Left kidney (tissue), 2 donors: Measurements from ENCODE around the gene ZNF516. TPM values are rescaled to one million over a fixed set of nuclear protein-coding genes. Genes with fewer than 3 reads are reported as not detected.

ENCODE experiments used
- DNase-seq: peaks from one replicate; pipeline ENCODE4 v3.0.0-alpha.2; 2013
- polyA plus RNA-seq: library from polyadenylated mRNA; unstranded; fragments of 120-200 nt; gene quantifications from one replicate; pipeline ENCODE4 v1.2.1, GENCODE V29; 2013; ENCODE audit not compliant: insufficient read length

ZNF516 gene
- polyA plus RNA-seq, 1 donor = 44.3 TPM

DNA sequence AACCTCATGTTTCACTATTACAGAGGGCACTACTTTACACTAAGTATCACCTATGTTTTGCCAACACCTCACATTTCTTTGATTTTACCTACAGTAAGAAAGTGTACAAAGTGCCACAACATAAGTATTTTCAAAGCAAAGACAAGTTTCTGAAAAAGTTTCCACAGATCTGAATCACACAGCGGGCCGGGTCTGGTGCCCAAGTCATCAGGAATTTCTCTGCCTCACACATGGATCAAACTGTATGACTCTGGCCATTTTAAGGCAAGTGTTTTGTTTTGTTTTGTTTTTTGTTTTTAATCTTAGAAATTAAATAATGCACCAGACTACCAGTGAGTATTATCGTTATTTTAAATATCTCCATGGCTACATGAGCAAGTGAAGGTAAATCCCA lies 73.4 kb downstream of the ZNF516 start:
- DNase-seq = no peak

DNA sequence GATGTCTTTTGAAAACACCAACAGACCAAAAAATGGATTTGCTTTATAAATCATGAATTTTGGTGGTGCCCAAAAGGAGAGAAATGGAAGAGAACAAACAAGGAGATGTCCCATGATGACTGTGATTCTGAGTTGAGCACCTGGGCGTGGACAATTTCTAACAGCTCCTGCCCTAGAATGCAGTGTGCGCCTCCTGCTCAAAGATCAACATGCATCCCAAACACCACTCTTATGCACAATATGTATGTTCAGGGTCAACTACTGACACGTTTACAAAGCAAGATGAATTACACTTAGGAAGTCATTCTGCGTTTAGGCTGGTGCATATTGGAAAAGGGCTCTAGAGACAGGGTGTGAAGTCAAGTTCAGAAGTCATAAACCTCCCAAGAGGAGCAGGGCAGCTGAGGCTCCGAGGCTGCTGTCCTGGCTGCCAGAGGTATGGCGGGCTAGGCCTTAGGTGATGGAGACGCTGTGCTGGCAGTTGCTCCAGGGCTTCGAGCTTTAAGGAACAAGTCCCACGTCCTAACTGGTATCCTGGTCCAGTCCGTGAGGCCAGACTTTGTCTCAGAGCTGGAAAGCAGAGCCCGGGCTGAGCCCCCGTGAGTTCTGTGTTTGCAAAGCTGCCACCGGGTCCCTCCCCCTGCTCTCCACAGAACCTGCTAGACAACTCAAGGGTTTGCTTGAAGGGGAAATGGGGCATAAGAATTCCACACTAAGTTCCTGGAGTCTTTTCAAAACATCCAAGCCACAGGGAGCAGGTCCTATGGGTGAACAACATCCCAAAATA lies 74.0 kb downstream of the ZNF516 start:
- DNase-seq = no peak

DNA sequence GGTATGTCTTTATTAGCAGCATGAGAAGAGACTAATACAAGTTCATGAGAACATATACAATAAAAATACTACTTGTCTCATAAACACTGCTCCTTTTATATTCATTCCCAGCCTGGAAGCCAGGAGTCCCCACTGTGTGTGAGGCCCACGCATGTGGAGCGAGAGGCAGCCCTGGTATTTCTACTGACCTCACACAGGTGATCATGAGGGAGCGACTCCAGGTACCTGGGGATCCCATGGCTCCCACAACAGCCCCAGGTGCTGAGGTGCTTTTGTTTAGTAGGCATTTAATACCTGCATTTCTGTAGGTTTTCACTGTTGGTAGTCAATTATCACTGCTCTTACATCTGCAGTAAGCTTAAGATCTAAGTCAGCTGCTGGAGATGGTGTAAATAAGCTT lies 75.2 kb downstream of the ZNF516 start:
- DNase-seq = no peak

DNA sequence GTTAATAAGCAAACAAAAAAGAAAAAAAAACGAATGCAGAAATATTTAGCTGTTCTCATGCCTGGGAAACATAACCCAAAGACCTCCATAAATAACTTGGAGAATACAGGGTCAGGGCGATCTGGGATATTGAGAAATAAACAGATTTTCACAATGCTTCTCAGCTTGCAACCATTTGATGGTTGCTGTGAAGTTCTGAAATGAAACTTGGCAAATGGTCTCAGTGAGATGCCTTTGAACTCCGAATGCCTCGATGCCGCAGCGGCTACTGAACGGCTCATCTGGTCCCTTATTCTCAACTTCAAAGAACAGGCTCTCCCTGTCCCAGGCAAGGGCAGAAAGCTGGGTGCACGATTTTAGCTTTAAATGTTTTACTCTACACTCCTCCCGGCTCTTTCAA lies 78.1 kb downstream of the ZNF516 start:
- no peak for DNase-seq

DNA sequence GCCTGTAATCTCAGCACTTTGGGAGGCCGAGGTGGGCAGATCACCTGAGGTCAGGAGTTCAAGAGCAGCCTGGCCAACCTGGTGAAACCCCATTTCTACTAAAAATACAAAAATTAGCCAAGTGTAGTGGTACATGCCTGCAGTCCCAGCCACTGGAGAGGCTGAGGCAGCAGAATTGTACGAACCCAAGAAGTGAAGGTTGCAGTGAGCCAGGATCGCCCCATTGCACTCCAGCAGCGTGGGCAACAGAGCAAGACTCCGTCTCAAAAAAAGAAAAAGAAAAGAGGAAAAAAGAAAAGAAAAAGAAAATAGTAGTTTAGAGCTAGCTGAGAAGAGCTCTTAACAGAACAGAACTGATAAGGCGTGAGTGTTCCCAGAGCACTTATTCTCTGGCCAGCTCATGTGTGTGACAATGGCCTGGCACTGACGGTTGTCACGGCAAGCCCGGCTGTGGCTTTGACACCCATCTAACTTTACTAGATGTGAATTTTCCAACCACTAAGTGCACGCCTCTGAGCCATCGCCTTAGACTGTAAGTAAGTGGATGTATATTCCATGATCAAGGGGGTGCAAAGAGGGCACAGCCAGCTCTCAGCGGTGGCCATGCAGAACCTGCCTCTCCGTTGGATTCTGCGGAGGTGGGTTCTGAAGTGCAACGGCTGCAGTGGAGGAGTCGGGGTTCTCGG lies 80.0 kb downstream of the ZNF516 start:
- DNase-seq = no peak

DNA sequence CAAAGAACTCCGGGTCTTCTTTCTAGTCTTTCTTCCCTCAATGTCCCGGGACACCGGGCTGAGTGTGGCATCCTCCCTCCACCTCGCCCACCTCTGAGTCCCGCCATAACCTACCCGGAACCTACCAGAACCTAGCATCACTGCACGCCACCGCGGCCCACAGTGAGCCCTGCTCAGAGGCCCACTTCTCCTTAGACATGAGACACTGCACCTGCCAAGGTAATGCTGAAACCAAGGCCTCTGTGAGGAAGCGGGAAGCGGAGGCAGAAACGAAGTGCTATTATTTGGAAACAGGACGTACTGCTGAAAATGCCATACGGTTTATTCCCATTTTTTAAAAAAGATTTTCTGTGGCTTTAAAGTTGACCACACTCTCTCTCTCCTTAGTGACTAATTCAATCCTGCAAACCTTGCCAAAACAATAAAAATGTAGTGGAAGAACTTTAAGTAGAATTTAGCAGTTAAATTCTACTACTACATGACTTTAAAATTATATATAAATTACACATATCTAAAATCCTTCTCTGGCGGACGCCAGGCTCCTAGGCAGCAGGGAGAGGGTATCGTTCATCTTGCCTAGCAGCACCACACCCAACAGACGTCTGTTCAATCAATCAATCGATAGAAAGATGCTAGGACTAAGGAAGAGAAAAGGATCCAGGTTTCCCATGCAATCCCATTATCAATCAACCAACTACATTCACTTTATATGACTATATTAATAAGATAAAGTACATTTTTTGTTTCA lies 82.0 kb downstream of the ZNF516 start:
- no peak for DNase-seq

DNA sequence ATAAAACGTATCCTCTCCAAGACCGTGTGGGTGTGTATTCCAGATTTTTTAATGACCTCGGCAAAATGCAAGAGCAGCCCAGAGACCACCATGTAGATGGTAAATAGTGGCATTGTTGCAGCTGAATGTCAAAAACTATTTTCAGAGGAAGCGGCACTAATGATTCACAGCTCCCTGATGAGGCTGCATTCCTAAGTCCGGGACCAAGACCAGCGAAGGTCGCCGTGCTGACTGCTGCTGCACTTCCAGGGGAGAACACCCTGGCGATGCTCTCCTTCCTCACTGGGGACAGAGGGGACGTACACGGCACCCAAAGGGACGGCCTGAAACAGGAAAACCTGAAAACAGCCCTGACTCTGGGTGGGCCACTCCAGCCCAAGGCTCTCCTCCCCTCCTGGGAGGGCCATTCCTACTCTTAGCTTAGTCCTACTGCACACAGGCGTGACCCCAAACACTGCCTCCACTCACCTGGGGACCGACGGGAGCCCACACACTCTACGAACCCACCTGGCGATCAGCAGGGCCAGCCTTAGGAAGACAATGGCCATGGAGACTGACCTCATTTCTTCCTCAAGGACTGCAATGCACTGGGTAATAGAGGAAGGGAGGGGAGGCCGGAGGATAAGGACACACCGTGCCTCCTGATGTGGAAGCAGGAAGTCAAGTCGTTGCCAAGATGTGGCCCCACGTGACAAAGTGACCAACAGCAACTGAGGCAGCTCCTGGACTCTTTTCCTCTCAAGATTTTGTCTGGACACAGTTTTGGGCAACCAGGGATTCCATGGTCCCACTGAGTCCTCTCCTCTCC lies 82.8 kb downstream of the ZNF516 start:
- DNase-seq = no peak

DNA sequence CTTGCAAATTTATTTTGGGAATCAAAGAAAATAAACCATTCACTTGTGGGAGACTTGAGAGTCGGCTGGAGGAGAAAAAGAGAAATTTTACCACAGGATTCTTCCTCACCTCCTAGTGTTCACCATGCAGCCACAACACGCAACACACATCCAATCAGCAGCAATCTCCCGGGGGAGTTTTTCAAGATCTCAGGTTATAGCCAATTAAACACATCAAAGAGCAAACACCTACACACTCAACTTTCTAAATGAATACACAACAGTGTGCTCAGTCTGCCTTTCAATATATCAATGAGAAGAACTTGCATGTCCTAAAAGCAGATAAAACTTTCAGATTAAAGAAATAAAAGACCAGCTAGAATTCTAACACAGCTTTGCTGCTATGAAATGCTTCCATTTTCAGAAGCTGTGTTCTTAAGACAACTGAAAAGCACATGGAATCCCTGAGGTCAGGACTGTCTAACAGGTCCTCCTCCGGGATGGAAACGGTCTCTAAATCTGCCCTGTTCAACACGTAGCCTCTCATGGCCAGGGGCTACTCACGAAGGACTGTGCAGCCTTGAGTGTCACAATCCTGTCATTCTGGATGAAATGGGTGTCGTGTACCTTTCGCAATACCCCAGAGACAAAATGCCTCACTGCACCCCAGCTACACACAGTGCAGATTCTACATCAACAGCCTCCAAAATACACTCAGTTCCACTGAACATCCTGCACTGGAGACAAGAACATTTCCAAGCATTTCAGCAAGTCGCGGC lies 84.2 kb downstream of the ZNF516 start:
- DNase-seq = no peak

DNA sequence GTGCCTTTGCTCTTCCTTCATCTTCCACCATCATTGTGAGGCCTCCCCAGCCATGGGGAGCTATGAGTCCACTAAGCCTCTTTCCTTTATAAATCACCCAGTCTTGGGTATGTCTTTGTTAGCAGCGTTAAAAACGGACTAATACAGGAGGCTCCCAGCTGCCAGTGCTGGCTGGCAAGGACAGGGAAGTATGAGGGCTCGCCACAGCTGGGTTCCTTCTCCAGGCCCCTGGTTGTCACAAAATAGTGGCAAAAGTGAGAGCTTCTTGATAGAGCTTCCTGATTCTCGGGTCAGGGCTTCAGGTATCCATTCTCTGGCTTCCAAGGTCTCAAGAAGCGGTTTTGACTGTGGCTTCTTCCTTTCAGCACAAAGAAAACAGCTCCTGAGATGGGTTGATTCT lies 85.0 kb downstream of the ZNF516 start:
- DNase-seq = no peak

DNA sequence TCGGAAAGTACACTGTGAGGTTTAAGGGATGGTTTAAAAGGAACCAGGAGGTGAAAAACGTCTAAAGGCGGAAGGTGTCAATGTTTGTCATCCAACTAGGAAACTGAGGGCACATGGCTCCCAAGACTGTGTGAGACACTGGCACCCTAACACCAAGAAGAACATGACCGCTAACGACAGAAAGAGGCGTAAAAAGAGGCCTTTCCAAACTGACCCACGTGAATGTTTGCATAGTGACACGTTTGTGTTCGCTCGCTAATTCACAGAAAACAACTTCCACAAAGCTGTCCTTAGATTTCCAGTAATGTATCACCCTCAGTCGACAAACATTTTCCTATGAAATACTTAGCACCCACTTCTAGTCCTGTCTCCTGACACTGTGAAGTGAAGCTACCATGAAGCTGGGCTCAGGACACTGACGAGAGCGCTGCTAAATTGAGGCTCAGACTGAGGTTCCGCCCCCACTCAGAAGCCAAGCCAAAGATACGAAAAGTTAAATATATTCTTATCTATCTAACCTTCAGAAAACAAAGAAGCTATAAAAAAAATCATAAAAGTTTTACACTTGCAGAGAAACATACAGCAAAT lies 86.5 kb downstream of the ZNF516 start:
- DNase-seq = no peak

DNA sequence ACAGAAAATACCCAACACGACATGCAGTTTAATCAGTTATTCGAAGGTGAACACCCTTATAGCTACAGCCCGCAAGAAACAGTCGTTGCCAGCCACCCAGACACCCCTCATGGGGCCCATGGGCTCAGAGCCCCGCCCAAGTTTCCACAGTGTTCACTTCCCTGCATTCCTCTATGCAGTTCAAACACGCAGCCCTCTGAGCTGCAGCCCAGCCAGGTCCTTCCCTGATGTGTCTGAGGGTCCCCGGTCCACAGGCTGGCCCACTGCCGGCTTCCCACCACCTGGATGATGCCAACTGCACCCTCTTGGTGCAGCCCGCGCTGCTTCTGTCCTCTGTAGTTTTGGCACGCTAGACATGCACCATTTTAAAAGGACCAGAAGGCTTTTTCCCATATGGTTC lies 87.4 kb downstream of the ZNF516 start:
- no peak for DNase-seq

DNA sequence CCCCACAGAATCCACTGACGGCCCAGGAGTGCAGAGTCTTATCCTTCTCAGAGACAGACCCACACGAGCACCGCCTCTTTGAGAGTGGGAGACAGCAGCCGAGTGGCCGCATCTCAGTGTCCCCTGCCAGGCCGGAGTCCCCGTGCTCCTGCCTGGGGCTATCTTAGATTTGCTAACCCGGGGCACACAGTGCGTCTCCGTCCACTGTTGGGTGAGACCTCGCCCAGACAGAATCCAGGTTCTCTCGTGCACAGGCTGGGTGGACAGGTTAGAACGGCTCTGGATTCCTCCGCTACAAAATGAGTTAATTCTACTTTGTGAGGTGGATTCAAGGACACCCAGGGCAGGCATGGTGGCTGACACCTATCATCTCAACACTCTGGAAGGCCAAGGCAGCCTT lies 88.3 kb downstream of the ZNF516 start:
- no peak for DNase-seq

DNA sequence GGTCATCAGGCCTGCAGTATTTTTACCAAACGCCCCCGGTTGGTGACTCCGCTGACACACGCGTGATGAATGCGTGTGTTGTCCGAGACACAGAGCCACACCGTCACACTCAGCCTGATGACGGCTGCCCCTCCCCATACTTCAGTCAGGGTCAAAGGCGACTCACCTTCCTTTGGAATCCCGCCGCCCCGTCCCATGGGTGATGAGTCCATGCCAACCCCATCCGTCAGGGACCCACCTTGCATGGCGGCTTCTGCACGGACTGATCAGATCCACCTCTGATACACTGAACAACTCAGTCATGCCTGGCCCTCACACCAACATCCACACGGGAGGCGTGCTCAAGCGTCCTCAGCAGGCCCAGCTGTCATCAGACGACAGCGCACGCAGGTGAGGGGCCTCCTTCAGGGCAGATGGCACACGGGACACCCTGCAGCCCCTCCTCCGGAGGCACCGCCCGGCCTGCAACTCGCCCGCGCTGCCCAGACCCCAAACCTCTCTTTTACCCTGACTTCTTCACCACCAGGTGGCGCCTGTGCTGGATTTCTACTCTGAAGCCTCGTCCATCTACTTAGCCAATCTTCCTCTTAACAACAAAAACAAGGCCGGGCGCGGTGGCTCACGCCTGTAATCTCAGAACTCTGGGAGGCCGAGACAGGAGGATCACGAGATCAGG lies 89.2 kb downstream of the ZNF516 start:
- DNase-seq = no peak

DNA sequence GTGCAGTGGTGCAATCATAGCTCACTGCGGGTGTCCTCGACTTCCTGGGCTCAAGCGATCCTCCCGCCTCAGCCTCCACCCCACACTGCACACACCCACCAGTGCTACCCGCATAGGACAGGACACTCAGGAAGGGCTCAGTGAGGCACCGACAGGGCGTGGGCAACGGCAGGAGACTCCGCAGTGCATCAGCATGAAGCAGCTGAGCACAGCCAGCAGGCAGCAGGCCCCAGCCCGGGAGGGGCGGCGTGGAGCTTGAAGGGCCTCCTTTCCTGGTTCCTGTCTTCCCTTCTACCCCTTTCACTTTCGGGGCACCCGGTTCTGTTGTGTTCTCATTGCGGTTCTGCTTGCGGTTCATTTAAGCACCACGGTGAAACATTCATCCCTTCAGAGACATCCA lies 89.8 kb downstream of the ZNF516 start:
- DNase-seq = no peak

DNA sequence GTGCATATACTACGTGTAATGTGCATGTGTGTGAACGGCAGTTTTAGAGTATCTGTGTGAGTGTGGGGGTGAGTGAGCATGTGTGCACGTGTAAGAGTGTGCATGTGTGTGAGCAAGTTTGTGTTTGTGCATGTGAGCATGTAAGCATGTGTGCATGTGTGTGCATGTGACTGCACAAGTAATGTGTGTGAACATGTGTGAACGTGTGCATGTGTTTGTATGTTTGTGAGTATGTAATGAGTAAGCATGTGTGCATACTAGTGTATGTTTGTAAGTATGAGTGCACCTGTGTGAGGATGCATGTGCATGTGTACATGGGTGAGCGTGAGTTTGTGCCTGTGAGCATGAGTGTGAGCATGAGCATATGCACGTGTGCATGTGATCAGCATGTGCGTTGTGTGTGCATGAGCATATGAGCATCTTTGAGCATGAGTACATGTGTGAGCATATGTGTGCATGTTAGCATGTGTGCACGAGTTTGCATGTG lies 90.7 kb downstream of the ZNF516 start:
- no peak for DNase-seq

DNA sequence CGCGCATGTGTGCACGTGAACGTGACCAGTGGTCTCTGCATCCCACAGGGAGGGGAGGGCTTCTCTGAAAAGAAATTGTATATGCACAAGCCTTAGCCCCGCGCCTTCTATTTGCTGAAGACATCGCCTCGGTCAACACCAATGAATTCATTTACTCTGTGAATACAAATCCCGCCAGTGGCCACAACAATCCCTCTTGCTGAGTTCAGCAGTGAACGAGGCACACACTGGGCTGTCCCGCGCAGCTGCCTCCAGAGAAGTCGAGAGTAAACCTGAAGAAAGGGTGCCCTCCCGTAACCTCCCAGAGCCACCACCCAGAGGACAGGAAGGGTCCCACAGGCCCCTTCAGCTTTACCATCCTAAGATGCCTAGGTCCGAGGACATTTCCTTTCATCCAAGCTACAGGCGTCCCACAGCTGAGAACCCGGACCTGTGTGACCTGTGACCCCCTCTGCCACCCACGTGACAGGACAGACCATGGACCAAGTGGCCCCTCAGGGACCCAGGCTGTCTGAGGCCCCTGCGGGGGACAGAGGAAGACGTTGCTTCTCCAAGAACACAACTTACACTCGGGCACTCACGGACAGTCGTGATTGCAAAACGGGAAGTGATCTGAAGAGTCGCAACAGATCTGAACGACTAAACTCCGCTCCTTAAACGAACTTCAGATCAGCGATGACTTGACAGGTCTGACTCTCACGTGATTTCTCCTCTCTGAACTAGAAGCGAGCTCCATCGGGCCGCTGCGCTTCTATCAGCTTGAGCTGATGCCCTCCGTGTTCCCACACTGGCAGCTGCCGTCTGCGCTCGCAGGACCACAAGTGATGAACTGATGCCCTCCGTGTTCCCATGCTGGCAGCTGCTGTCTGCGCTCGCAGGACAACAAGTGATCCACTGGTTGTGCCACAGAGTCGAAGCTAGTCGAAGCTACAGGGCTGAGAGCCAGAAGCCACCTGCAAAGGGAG lies 92.7 kb downstream of the ZNF516 start:
- no peak for DNase-seq

DNA sequence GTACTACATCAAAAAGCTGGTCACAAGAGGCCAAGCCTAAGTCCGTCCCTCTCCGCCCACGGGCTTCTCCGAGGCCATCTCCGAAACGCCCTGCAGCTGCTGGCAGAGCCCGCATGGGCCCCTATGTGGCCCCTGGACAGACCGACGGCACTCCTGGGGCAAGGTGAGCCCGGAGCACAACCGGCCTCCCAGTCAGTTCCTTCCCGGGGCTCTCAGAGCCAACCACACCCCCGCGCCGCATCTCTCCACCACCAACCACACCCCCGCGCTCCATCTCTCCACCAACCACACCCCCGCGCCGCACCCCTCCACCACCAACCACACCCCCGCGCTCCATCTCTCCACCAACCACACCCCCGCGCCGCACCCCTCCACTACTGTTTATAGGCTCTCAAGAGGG lies 93.5 kb downstream of the ZNF516 start:
- no peak for DNase-seq

DNA sequence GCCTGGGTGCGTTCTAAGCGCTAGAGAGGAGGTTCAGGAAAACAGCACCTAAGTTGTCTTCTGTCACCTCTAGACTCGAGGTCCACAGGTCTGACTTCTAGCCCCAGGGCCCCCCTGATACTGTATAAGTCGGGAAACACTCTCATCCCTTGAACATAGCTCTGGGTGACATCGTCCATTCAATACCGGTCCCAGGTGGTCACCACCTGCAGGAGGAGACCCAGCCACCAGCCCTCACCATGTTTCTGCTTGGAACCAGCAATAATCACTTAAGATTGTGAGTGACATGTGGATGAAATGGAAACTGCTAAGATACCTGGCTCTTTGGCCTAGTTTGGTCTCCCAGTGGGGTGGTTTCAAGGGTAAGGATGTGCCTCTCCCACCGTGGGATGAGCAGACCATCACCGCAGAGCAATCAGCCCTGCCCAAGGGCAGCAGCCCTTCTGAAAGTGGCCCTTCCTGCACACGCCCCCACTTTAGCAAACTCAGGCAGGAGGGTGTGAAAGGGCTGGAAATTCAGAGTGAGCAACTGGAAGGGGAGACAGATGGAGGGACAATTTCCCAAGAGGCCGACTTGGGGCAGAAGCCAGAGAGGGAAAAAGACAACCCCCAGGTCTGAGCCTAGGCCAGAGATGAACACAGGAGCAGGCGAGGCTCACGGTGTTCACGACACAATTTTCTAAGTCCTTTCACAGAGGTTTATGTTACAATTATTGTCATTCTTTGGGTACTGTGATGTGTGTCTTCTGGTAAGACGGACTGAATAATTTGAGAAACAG lies 95.2 kb downstream of the ZNF516 start:
- no peak for DNase-seq
